ENCODE measurements around the gene NMRK2. TPM values are rescaled to one million over a fixed set of nuclear protein-coding genes. Genes with fewer than 3 reads are reported as not detected.

The NMRK2 gene
- polyA plus RNA-seq, 1 of the 3 experiments (the other 2 are of a cell fraction): not detected

GRCh38 chr19:3969435-3970312 is 36.8 kb downstream of the NMRK2 start:
- CTCF ChIA-PET: interaction anchor here (1.2 to 1.4 kb wide), 3 partner anchors 15 to 170 kb away, joined by 3 to 8 read pairs (median 3); no protein-coding TSS in a partner anchor
- no peak overlapping the region for H2AFZ ChIP-seq (ENCODE audit: low read depth)
- peak overlapping the region; percentile 75 to 80 for H3K4me3 ChIP-seq (ENCODE audit: low read depth in 2 of 2, low read length in 1 of 2)
- DNase-seq: no peak
- 5% methylated on average over 23 of the region's 23 CpGs for WGBS (ENCODE audit: low lambda C conversion rate)
- H3K4me1 ChIP-seq (ENCODE audit: control insufficient read depth in 1 of 2, insufficient read depth in 2 of 2, low read depth in 1 of 2, low read length in 1 of 2): peaks cover 16 to 22% of the 10 kb centered on the region in 2 experiments; a peak in 3 of 4 replicates
- peak; percentile 46; the same call in 1 of the 2 replicates for TF ChIP-seq CTCF (IDR thresholded peaks at IDR 0.05)
- TF ChIP-seq GATA2 (CRISPR knock-in tag; IDR thresholded peaks at IDR 0.05): no peak
- no peak for TF ChIP-seq RFX5 (IDR thresholded peaks at IDR 0.05; ENCODE audit: low read length)
- TF ChIP-seq EZH2phosphoT487 (IDR thresholded peaks at IDR 0.05; ENCODE audit: borderline replicate concordance, low read depth): no peak
- TF ChIP-seq JUND (IDR thresholded peaks at IDR 0.05): peak; percentile 58
- no peak for TF ChIP-seq FOXM1 (IDR thresholded peaks at IDR 0.05; ENCODE audit: low read depth)
- TF ChIP-seq TAF1 (IDR thresholded peaks at IDR 0.05; ENCODE audit: borderline replicate concordance, low read depth, low read length): peak; percentile 15; the same call in 1 of the 2 replicates
- TF ChIP-seq, protein P1, sequence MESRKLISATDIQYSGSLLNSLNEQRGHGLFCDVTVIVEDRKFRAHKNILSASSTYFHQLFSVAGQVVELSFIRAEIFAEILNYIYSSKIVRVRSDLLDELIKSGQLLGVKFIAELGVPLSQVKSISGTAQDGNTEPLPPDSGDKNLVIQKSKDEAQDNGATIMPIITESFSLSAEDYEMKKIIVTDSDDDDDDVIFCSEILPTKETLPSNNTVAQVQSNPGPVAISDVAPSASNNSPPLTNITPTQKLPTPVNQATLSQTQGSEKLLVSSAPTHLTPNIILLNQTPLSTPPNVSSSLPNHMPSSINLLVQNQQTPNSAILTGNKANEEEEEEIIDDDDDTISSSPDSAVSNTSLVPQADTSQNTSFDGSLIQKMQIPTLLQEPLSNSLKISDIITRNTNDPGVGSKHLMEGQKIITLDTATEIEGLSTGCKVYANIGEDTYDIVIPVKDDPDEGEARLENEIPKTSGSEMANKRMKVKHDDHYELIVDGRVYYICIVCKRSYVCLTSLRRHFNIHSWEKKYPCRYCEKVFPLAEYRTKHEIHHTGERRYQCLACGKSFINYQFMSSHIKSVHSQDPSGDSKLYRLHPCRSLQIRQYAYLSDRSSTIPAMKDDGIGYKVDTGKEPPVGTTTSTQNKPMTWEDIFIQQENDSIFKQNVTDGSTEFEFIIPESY (IDR thresholded peaks at IDR 0.05; ENCODE audit: borderline replicate concordance, low read depth): no peak
- TF ChIP-seq, protein P2, sequence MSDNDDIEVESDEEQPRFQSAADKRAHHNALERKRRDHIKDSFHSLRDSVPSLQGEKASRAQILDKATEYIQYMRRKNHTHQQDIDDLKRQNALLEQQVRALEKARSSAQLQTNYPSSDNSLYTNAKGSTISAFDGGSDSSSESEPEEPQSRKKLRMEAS (IDR thresholded peaks at IDR 0.05; ENCODE audit: low read depth): peak; percentile 67
- TF ChIP-seq EP300 (IDR thresholded peaks at IDR 0.05; ENCODE audit: borderline replicate concordance in 1 of 2, low read depth in 1 of 2, low read length in 1 of 2): peak in 1 of 2 experiments; percentile 30; a peak in 1 of 4 replicates
- TF ChIP-seq TEAD4 (IDR thresholded peaks at IDR 0.05; ENCODE audit: borderline replicate concordance, insufficient read depth): no peak
- TF ChIP-seq FOSL2 (IDR thresholded peaks at IDR 0.05; ENCODE audit: borderline replicate concordance, low read depth): peak; percentile 75
- TF ChIP-seq TCF12 (IDR thresholded peaks at IDR 0.05): peak; percentile 53
- TF ChIP-seq SIN3A (IDR thresholded peaks at IDR 0.05; ENCODE audit: borderline replicate concordance, low read depth, low read length): no peak; the same call in 1 of the 2 replicates
- no peak for TF ChIP-seq NRF1 (IDR thresholded peaks at IDR 0.05; ENCODE audit: low read depth, low read length)
- TF ChIP-seq NFIC (IDR thresholded peaks at IDR 0.05; ENCODE audit: borderline replicate concordance): peak; percentile 72
- TF ChIP-seq YY1 (IDR thresholded peaks at IDR 0.05; ENCODE audit: low read depth): 0 out of 2 replicates have a peak, but pooled peaks have one; percentile 57
- 0 out of 2 replicates have a peak, but pooled peaks have one; percentile 7 for TF ChIP-seq RAD21 (IDR thresholded peaks at IDR 0.05; ENCODE audit: low read length)
- no peak for TF ChIP-seq RCOR1 (IDR thresholded peaks at IDR 0.05; ENCODE audit: low read length)
- TF ChIP-seq PBX3 (IDR thresholded peaks at IDR 0.05): no peak
- no peak for TF ChIP-seq RXRA (IDR thresholded peaks at IDR 0.05; ENCODE audit: borderline replicate concordance, low read depth)
- peak overlapping the region in 1 of 2 experiments; percentile 99; a peak in 2 of 4 replicates for H3K27ac ChIP-seq (ENCODE audit: low read depth in 2 of 2, low read length in 1 of 2)
- no peaks in the 10 kb centered on the region for H3K9me2 ChIP-seq
- H4K20me1 ChIP-seq (ENCODE audit: insufficient read depth): peaks cover 70% of the 10 kb centered on the region
- no peaks in the 10 kb centered on the region for H3K9me3 ChIP-seq
- no peaks in the 10 kb centered on the region for H3K27me3 ChIP-seq (ENCODE audit: insufficient read depth)
- peak overlapping the region; percentile 97 for H3K4me2 ChIP-seq
- peaks cover 14 to 26% of the 10 kb centered on the region in 2 experiments for H3K36me3 ChIP-seq (replicated peaks in 1 of 2; ENCODE audit: control insufficient read depth in 1 of 2, insufficient read depth in 2 of 2, low read length in 1 of 2)
- H3K79me2 ChIP-seq (ENCODE audit: insufficient read depth): peaks cover 63% of the 10 kb centered on the region
- POLR2A ChIA-PET: interaction anchor here (0.6 kb wide), 1 partner anchor 12 kb away, joined by 4 read pairs; no protein-coding TSS in a partner anchor
- H3F3A ChIP-seq (replicated peaks; ENCODE audit: insufficient read depth): peaks cover 37% of the 10 kb centered on the region
- H3K9ac ChIP-seq: peak overlapping the region; percentile 93

Measured in SK-N-SH (cell line).